ENCODE results near the gene KCNQ1. TPM values are rescaled to one million over a fixed set of nuclear protein-coding genes. Genes with fewer than 3 reads are reported as not detected.
A peak's percentile ranks its signal among the peaks of the same experiment; 100 is the strongest.

The KCNQ1 gene
- total and polyA plus RNA-seq, 9 of the 15 experiments (the other 6 are each of a cell fraction or from before 2014, with no cell fraction given) = 0.44 TPM; not detected in 8

- TF ChIP-seq RERE (CRISPR knock-in tag; IDR thresholded peaks at IDR 0.05; ENCODE audit: borderline replicate concordance) (no peak), ZNF282 (CRISPR knock-in tag; IDR thresholded peaks at IDR 0.05) (no peak), PKNOX1 (IDR thresholded peaks at IDR 0.05) (no peak), SMAD1 (IDR thresholded peaks at IDR 0.05; ENCODE audit: low read depth, low read length, partially characterized antibody) (no peak), CSDE1 (IDR thresholded peaks at IDR 0.05) (no peak), FOXJ3 (CRISPR knock-in tag; IDR thresholded peaks at IDR 0.05) (no peak), MAX (CRISPR knock-in tag; IDR thresholded peaks at IDR 0.05) (peak; percentile 73), DDX20 (tag; IDR thresholded peaks at IDR 0.05; ENCODE audit: low read depth) (no peak), UBTF (IDR thresholded peaks at IDR 0.05; ENCODE audit: borderline replicate concordance in 1 of 2, low read depth in 2 of 2, low read length in 2 of 2) (0 out of 4 replicates have a peak, but pooled peaks of 1 of the 2 experiments have one; percentile 18), THAP7 (CRISPR knock-in tag; IDR thresholded peaks at IDR 0.05) (no peak)
- TF ChIP-seq, protein P1, sequence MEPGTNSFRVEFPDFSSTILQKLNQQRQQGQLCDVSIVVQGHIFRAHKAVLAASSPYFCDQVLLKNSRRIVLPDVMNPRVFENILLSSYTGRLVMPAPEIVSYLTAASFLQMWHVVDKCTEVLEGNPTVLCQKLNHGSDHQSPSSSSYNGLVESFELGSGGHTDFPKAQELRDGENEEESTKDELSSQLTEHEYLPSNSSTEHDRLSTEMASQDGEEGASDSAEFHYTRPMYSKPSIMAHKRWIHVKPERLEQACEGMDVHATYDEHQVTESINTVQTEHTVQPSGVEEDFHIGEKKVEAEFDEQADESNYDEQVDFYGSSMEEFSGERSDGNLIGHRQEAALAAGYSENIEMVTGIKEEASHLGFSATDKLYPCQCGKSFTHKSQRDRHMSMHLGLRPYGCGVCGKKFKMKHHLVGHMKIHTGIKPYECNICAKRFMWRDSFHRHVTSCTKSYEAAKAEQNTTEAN (CRISPR knock-in tag; IDR thresholded peaks at IDR 0.05) = no peak
Observed at GRCh38 chr11:2846056-2846455, 401.2 kb downstream of the KCNQ1 start (continued).
